ENCODE data around the gene PALLD.

DNA sequence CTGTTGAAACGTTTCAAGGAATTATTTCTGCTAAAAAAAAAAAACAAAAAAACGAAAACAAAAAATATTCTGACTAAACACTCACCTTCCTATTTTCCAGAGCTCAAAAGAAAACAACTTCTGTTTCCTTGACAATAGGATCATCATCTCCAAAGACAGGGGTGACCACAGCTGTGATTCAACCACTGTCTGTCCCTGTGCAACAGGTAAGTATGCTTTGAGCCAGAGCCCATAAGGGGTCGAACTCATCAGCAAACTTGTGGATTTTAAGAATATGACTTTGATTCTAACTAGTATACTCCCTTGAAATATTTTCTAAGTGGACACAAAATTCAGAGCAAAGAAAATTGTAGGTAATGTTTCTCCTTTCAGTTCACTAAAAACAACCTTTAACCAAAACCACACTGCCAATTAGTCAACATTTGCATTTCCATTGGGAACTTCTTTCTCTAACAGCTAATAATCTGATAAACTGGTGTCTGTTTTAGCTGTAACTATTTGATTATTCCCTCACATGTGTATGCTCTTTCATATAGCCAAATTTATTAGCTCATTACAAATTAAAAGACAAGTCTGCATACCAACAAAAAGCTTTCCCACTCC is 186.1 kb downstream of the PALLD start:
- TF ChIP-seq, protein P1, sequence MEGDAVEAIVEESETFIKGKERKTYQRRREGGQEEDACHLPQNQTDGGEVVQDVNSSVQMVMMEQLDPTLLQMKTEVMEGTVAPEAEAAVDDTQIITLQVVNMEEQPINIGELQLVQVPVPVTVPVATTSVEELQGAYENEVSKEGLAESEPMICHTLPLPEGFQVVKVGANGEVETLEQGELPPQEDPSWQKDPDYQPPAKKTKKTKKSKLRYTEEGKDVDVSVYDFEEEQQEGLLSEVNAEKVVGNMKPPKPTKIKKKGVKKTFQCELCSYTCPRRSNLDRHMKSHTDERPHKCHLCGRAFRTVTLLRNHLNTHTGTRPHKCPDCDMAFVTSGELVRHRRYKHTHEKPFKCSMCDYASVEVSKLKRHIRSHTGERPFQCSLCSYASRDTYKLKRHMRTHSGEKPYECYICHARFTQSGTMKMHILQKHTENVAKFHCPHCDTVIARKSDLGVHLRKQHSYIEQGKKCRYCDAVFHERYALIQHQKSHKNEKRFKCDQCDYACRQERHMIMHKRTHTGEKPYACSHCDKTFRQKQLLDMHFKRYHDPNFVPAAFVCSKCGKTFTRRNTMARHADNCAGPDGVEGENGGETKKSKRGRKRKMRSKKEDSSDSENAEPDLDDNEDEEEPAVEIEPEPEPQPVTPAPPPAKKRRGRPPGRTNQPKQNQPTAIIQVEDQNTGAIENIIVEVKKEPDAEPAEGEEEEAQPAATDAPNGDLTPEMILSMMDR (IDR thresholded peaks at IDR 0.05; ENCODE audit: extremely low read depth in 1 of 2, insufficient read depth in 1 of 2, low read depth in 1 of 2, low read length in 2 of 2): no peak
- no peak for TF ChIP-seq EZH2 (IDR thresholded peaks at IDR 0.05; ENCODE audit: borderline replicate concordance, low read depth, low read length, severe bottlenecking)
- TF ChIP-seq POLR2A (IDR thresholded peaks at IDR 0.05; ENCODE audit: low read depth, low read length): no peak
- no peak for TF ChIP-seq POLR2AphosphoS5 (IDR thresholded peaks at IDR 0.05; ENCODE audit: insufficient read depth, low read depth, low read length)
- TF ChIP-seq, protein P2, sequence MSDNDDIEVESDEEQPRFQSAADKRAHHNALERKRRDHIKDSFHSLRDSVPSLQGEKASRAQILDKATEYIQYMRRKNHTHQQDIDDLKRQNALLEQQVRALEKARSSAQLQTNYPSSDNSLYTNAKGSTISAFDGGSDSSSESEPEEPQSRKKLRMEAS (IDR thresholded peaks at IDR 0.05; ENCODE audit: insufficient read depth, insufficient read length): no peak

Data from endothelial cell of umbilical vein (primary cell).